Pancreas (tissue), 10 donors: ENCODE data around the gene NUP35. TPM values are rescaled to one million over a fixed set of nuclear protein-coding genes. Genes with fewer than 3 reads are reported as not detected.
"Not testable (repeated sequence)": the region's sequence is repeated elsewhere in the genome, so short reads cannot be mapped to it uniquely, and the experiment has no call there.

Experiments used
- ATAC-seq, 4 donors: fragments of 200-7000 bp; cut with Tn5 transposase; one replicate each; pipeline versions ENCODE4 v1.8.0 to v1.9.1; 2020; ENCODE audit warnings: mild to moderate bottlenecking in 4 of 4, moderate library complexity in 4 of 4
- DNase-seq, 6 donors: peaks; one replicate each; pipeline ENCODE4 v3.0.0-alpha.2; 2020
- FAIRE-seq: peaks from 2 replicates; lab custom pipeline; 2012; peaks lifted over from hg19 to GRCh38; lab: Jason Lieb, UNC
- H3K27ac ChIP-seq, 4 donors: fragments of 200-600 bp; sonication (generic); 1 replicate in 3 of 4; 2 replicates in 1 of 4; pipeline versions ENCODE4 v1.5.0 to v1.8.0; 2020
- H3K27me3 ChIP-seq, 4 donors: fragments of 200-600 bp; one replicate each; pipeline ENCODE4 v1.8.0; 2021
- H3K36me3 ChIP-seq, 3 donors: fragments of 200-600 bp; sonication (generic) in 1 of 3; one replicate each; pipeline versions ENCODE4 v1.5.0 to v1.8.0; 2020 to 2021
- H3K4me1 ChIP-seq, 3 donors: fragments of 200-600 bp; one replicate each; pipeline ENCODE4 v1.8.0; 2021
- H3K4me3 ChIP-seq, 4 donors: fragments of 200-600 bp; sonication (generic) in 2 of 4; one replicate each; pipeline versions ENCODE4 v1.5.0 to v1.8.0; 2020 to 2021
- H3K9me3 ChIP-seq, 4 donors: fragments of 200-600 bp; one replicate each; pipeline ENCODE4 v1.8.0; 2021
- CTCF ChIP-seq, 4 donors: fragments of 200-600 bp; sonication (generic) in 3 of 4; IDR thresholded peaks; one replicate each; pipeline versions ENCODE4 v1.5.0 to v1.8.0; 2021; ENCODE audit warnings: antibody characterized with exemption in 4 of 4
- WGBS, 2 donors: extraction: QIAGEN DNeasy Blood & Tissue Kit; methylation state at CpG; one replicate each; pipeline ENCODE4 v1.1.7; 2013; 5-methylcytosine and 5-hydroxymethylcytosine counted together
- intact Hi-C, 3 donors: fragments of 100-400 bp; cut with DNase I; formaldehyde crosslinking; loops; one replicate each; pipeline versions ENCODE4 v1.11.1 to v1.14.2; 2022
- polyA plus RNA-seq, 2 donors: library from polyadenylated mRNA; stranded (reverse); fragments of 200-250 nt; gene quantifications; one replicate each; pipeline ENCODE4 v1.2.3, GENCODE V29; 2013
- total RNA-seq, 6 donors: library from RNA; stranded (reverse); fragmentation: NEBNext Ultra II Directional in 4 of 6; extraction: Animal tissue kit (Norgen Biotek cat#: 25700) in 4 of 6; gene quantifications; one replicate each; pipeline versions ENCODE4 v1.2.1 to v1.2.4, GENCODE V29; 2021 to 2023
- donor health status: healthy with polysubstance abuse.
- donor health status: DM: no; HTN: no; CAD: no; lungs with moderate emphysema.
- donor health status: DM: no; HTN: no; CAD: no.
- donor health status: control.
- donor health status: control.
- donor health status: Bipolar disorder and iron deficiency.
- donor health status: DM: yes; HTN: yes; CAD: no.
- donor health status: DM: no; HTN: no; CAD: no.
- donor health status: DM: no; HTN: no; CAD: no.
- donor health status: DM: yes; HTN: yes; CAD: no.

NUP35 gene
- total and polyA plus RNA-seq, 8 donors, result 5.7 to 13.4 (median 8.5) TPM

- 63 to 66% methylated on average over 2 of the region's 2 CpGs for WGBS, 2 donors
- H3K9me3 ChIP-seq, result no peaks in the 10 kb centered on the region
- TF ChIP-seq CTCF (IDR thresholded peaks at IDR 0.05), result no peak
- no peak for DNase-seq
- ATAC-seq, result no peak
- intact Hi-C loops, result no loop called here
- peaks cover 0 to 15% (median 0%) of the 10 kb centered on the region in 3 donors for H3K36me3 ChIP-seq
- no peak for FAIRE-seq
- H3K27me3 ChIP-seq, result no peaks in the 10 kb centered on the region
- peaks cover 6 to 16% (median 13%) of the 10 kb centered on the region in 3 donors for H3K4me1 ChIP-seq
- no peak overlapping the region for H3K4me3 ChIP-seq
- H3K27ac ChIP-seq, result no peak overlapping the region
Observed at GRCh38 chr2:183126635-183127034, 2.4 kb downstream of the NUP35 start.

- Histone ChIP-seq H3K36me3 (peaks cover 0 to 12% (median 0%) of the 10 kb centered on the region in 3 donors), H3K4me1 (peaks cover 0 to 3% (median 0%) of the 10 kb centered on the region in 3 donors), H3K27ac (no peak overlapping the region), H3K9me3 (no peaks in the 10 kb centered on the region), H3K27me3 (no peaks in the 10 kb centered on the region), H3K4me3 (no peak overlapping the region)
- DNase-seq, result no peak
- no peak for FAIRE-seq
- no peak for TF ChIP-seq CTCF (IDR thresholded peaks at IDR 0.05)
- intact Hi-C loops, result no loop called here
- 45 to 54% methylated on average over 2 of the region's 2 CpGs for WGBS, 2 donors
- ATAC-seq, result no peak
Observed at GRCh38 chr2:183134016-183134415, 9.8 kb downstream of the NUP35 start.

GRCh38 chr2:183148955-183149354, 24.7 kb downstream of the NUP35 start:
- DNase-seq (no peak), ATAC-seq (no peak), FAIRE-seq (no peak)
- 96 to 98% methylated on average over 1 of the region's 1 CpG for WGBS, 2 donors
- intact Hi-C loops, result no loop called here
- Histone ChIP-seq H3K4me1 (no peaks in the 10 kb centered on the region), H3K36me3 (no peaks in the 10 kb centered on the region), H3K27me3 (no peaks in the 10 kb centered on the region), H3K4me3 (no peak overlapping the region), H3K9me3 (no peaks in the 10 kb centered on the region), H3K27ac (no peak overlapping the region)
- no peak for TF ChIP-seq CTCF (IDR thresholded peaks at IDR 0.05)

- no peak for FAIRE-seq
- WGBS, 2 donors, result 93% methylated on average over 2 of the region's 2 CpGs
- no peak overlapping the region for H3K27ac ChIP-seq
Observed at GRCh38 chr2:183149489-183149888, 25.2 kb downstream of the NUP35 start.

GRCh38 chr2:183152280-183152679, 28.0 kb downstream of the NUP35 start:
- intact Hi-C loops, H3K4me3 ChIP-seq, ATAC-seq, FAIRE-seq, H3K4me1 ChIP-seq, H3K9me3 ChIP-seq, H3K27me3 ChIP-seq, H3K27ac ChIP-seq, DNase-seq, H3K36me3 ChIP-seq: not testable (repeated sequence)
- WGBS, 2 donors, result 97 to 100% methylated on average over 3 of the region's 3 CpGs

More at GRCh38 chr2:183149489-183149888, 25.2 kb downstream of the NUP35 start:
- Histone ChIP-seq H3K4me1 (no peaks in the 10 kb centered on the region), H3K27me3 (no peaks in the 10 kb centered on the region), H3K9me3 (no peaks in the 10 kb centered on the region), H3K36me3 (no peaks in the 10 kb centered on the region), H3K4me3 (no peak overlapping the region)
- DNase-seq (no peak), ATAC-seq (no peak)
- no peak for TF ChIP-seq CTCF (IDR thresholded peaks at IDR 0.05)
- intact Hi-C loops, result no loop called here
